Measurements from ENCODE around the gene NCAPH2. TPM values are rescaled to one million over a fixed set of nuclear protein-coding genes. Genes with fewer than 3 reads are reported as not detected.

Gene NCAPH2
- total and polyA plus RNA-seq, 4 donors = 18.2 to 67.4 (median 33.6) TPM

DNA sequence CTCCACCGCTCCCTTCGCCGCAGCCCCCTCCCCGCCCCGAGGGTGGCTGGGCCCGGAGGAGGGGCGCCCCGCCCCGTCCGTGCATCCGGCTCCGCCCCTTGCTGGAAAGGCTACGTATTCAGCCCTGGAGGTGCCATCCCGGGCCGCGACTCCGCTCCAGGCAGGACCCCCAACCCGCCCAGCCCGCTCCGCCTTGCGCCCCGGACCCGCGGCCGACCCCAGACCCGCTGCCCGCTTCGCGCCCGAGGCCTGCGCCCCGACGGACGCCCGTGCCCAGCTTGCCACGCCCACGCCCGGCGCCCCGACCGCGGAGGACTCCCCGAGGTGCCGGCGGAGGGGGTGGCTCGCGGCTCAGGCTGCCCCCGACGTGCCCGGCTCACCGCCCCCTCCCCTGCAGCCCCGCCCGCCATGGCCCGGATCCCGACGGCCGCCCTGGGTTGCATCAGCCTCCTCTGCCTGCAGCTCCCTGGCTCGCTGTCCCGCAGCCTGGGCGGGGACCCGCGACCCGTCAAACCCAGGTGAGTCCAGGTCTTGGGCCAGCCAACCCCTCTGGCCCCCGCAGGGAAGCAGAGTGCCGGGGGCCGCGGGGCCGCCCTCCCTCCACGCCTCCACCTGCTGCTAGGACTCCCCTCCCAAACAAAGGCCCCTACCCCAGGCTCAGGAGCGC, 26.5 kb upstream of the NCAPH2 start, which contains the start of gene ADM2:
Gene ADM2, plus strand, starts transcription at position 104 of the 667 bp plus-strand sequence. Its CDS starts 305 bp downstream, at position 409.
- no peak for ATAC-seq (ENCODE audit: low FRiP score)
- Histone ChIP-seq H3K27ac (ENCODE audit: low read depth in 1 of 2, low read length in 2 of 2) (no peak within 1 kb of the TSS), H3K4me3 (ENCODE audit: low read length in 2 of 2) (peak within 1 kb of the TSS in 1 of 2 donors; percentile 17), H3K9me3 (ENCODE audit: control insufficient read depth, low read length) (no peaks in the 10 kb centered on the region), H3K36me3 (ENCODE audit: control insufficient read depth in 1 of 2, insufficient read depth in 2 of 2, low read length in 1 of 2) (no peaks in the 10 kb centered on the region), H3K27me3 (ENCODE audit: control insufficient read depth in 1 of 2, insufficient read depth in 2 of 2, low read length in 1 of 2) (no peaks in the 10 kb centered on the region), H3K4me1 (ENCODE audit: control insufficient read depth in 1 of 2, insufficient read depth in 2 of 2, low read length in 2 of 2) (no peaks in the 10 kb centered on the region)
- 3 to 4% methylated on average over 43 to 70 of the region's 70 CpGs for WGBS, 2 donors
- peak in 1 of 2 donors; percentile 47 for DNase-seq
- intact Hi-C loops (cut with DNase I) = no loop called here

DNA sequence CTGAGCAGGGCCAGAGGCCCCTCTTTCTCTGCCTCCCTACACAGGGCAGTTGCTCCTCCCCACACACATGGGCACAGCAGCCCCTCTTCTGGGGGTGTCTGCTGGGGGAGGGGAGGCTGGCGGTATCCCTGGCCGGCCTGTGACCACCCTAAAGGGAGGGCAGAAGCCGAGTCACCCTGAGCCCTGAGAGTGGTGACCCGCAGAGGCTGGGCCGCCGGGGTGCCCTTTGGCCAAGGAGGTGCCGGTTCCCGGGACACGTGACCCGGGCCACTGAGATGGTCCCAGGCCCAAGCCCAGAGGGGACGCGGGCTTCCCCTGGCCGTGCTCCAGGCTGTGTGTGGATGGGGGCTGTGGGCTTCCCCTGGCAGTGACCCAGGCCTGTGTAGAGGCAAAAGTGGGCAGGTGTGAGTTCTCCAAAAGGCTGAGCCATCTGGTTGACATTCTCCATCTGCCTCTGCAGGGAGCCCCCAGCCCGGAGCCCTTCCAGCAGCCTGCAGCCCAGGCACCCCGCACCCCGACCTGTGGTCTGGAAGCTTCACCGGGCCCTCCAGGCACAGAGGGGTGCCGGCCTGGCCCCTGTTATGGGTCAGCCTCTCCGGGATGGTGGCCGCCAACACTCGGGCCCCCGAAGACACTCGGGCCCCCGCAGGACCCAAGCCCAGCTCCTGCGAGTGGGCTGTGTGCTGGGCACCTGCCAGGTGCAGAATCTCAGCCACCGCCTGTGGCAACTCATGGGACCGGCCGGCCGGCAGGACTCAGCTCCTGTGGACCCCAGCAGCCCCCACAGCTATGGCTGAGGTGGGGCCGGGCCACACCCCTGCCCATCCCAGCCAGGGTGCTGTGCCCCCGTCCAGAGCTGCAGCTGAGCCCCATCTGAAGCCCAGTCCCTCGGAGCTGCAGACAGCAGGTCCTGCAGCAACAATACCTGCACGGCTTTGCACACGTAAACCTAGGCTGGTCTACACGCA, 25.6 kb upstream of the NCAPH2 start:
- WGBS, 2 donors = 76% methylated on average over 35 of the region's 35 CpGs
- Histone ChIP-seq H3K4me3 (ENCODE audit: low read length in 2 of 2) (no peak overlapping the region), H3K4me1 (ENCODE audit: control insufficient read depth in 1 of 2, insufficient read depth in 2 of 2, low read length in 2 of 2) (no peaks in the 10 kb centered on the region), H3K27ac (ENCODE audit: low read depth in 1 of 2, low read length in 2 of 2) (no peak overlapping the region), H3K36me3 (ENCODE audit: control insufficient read depth in 1 of 2, insufficient read depth in 2 of 2, low read length in 1 of 2) (no peaks in the 10 kb centered on the region), H3K27me3 (ENCODE audit: control insufficient read depth in 1 of 2, insufficient read depth in 2 of 2, low read length in 1 of 2) (no peaks in the 10 kb centered on the region), H3K9me3 (ENCODE audit: control insufficient read depth, low read length) (no peaks in the 10 kb centered on the region)
- ATAC-seq (ENCODE audit: low FRiP score) (no peak), DNase-seq (peak in 1 of 2 donors; percentile 47)
- intact Hi-C loops (cut with DNase I) = no loop called here

DNA sequence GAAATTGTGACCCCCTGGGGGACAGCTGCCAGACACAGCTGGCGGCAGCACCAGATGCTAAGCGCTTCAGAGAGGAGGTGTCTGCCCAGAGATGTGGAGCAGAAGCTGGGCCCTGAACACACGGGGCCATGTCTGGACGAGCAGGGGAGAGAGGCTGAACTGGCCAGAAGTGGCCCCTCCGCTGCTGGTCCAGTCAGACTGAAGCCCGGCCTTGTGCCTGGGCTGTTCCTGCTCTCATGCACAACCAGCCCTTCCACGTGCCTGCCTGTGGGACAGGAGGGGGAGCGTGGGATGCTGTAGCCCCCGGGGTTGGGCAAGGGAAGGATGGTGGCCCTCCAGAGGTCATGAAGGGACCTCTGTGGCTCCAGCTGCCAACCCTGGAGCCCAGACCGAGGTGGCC, 24.9 kb upstream of the NCAPH2 start:
- H3K4me1 ChIP-seq (ENCODE audit: control insufficient read depth in 1 of 2, insufficient read depth in 2 of 2, low read length in 2 of 2) = no peaks in the 10 kb centered on the region
- 83 to 88% methylated on average over 9 to 10 of the region's 10 CpGs for WGBS, 2 donors
- intact Hi-C loops (cut with DNase I) = no loop called here
- H3K27me3 ChIP-seq (ENCODE audit: control insufficient read depth in 1 of 2, insufficient read depth in 2 of 2, low read length in 1 of 2) = no peaks in the 10 kb centered on the region
- H3K4me3 ChIP-seq (ENCODE audit: low read length in 2 of 2) = no peak overlapping the region
- DNase-seq = no peak
- H3K27ac ChIP-seq (ENCODE audit: low read depth in 1 of 2, low read length in 2 of 2) = no peak overlapping the region
- H3K36me3 ChIP-seq (ENCODE audit: control insufficient read depth in 1 of 2, insufficient read depth in 2 of 2, low read length in 1 of 2) = no peaks in the 10 kb centered on the region
- no peaks in the 10 kb centered on the region for H3K9me3 ChIP-seq (ENCODE audit: control insufficient read depth, low read length)
- no peak for ATAC-seq (ENCODE audit: low FRiP score)

DNA sequence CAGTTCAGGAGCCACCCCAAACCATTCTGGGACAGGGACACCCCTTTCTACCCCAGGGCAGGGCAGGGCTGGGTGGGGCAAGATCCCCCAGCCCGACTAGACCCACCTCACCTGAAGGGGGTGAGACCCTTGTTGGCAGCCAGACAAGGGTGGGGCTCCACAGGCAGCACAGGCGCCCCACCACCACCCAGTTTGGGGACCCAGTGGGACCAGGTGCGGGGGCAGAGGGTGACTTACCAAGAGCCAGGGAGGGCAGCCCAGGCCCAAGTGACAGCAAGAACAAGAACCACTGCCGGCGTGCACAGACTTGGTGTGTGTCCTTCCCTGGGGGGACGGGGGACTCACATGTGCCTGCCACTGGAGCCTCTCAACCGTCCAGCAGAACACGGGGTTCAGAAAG, 24.5 kb upstream of the NCAPH2 start:
- Histone ChIP-seq H3K4me3 (ENCODE audit: low read length in 2 of 2) (no peak overlapping the region), H3K4me1 (ENCODE audit: control insufficient read depth in 1 of 2, insufficient read depth in 2 of 2, low read length in 2 of 2) (no peaks in the 10 kb centered on the region), H3K27ac (ENCODE audit: low read depth in 1 of 2, low read length in 2 of 2) (no peak overlapping the region), H3K27me3 (ENCODE audit: control insufficient read depth in 1 of 2, insufficient read depth in 2 of 2, low read length in 1 of 2) (no peaks in the 10 kb centered on the region), H3K36me3 (ENCODE audit: control insufficient read depth in 1 of 2, insufficient read depth in 2 of 2, low read length in 1 of 2) (no peaks in the 10 kb centered on the region), H3K9me3 (ENCODE audit: control insufficient read depth, low read length) (no peaks in the 10 kb centered on the region)
- ATAC-seq (ENCODE audit: low FRiP score) (no peak), DNase-seq (no peak)
- 91 to 92% methylated on average over 7 to 8 of the region's 8 CpGs for WGBS, 2 donors
- intact Hi-C loops (cut with DNase I) = no loop called here

DNA sequence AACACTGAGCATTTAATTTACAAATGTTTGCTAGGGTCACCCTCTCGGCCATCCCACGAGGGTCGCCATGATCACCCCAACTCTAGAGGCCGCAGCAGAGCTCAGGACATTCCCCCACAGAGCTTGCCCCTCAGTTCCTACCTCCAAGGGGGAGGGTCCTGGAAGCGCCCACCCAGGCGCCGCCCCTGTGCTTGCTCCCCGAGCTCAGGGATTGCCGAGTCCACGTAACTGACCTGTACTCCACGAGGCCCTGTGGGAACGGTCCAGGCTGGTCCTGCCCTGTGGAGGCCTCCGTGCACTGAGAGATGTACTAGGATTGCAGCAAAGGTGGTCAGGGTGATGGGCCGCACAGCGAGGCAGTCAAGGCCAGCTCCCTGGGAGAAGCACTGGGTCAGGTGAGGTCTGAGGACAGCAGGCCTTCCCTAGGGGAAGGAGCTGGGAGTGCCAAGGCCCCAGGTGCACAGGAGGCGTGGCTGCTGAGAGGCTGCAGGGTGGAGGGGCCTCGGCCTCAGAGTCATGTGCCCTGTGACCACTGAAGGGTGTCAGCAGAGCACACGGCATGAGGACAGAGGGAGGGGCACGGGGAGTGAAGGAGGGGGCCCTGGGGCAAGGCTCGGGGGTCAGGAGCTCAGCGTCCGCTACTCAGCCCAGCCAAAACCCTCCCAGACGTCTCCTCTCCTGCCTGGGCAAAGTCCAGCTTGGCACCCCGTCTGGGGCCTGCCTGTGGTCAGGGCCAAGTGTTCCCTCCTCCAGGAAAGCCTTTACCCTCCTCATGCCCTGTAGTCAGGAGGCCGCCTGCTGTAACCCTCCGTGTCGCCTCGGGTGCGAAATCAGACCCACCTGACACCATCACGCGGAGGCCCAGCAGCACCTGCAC, 23.8 kb upstream of the NCAPH2 start:
- peak in 1 of 2 donors; percentile 42 for DNase-seq
- Histone ChIP-seq H3K27me3 (ENCODE audit: control insufficient read depth in 1 of 2, insufficient read depth in 2 of 2, low read length in 1 of 2) (no peaks in the 10 kb centered on the region), H3K4me3 (ENCODE audit: low read length in 2 of 2) (no peak overlapping the region), H3K4me1 (ENCODE audit: control insufficient read depth in 1 of 2, insufficient read depth in 2 of 2, low read length in 2 of 2) (no peaks in the 10 kb centered on the region), H3K36me3 (ENCODE audit: control insufficient read depth in 1 of 2, insufficient read depth in 2 of 2, low read length in 1 of 2) (no peaks in the 10 kb centered on the region), H3K27ac (ENCODE audit: low read depth in 1 of 2, low read length in 2 of 2) (no peak overlapping the region), H3K9me3 (ENCODE audit: control insufficient read depth, low read length) (no peaks in the 10 kb centered on the region)
- intact Hi-C loops (cut with DNase I) = no loop called here
- ATAC-seq (ENCODE audit: low FRiP score) = no peak
- WGBS, 2 donors = 79 to 88% methylated on average over 29 to 31 of the region's 31 CpGs

DNA sequence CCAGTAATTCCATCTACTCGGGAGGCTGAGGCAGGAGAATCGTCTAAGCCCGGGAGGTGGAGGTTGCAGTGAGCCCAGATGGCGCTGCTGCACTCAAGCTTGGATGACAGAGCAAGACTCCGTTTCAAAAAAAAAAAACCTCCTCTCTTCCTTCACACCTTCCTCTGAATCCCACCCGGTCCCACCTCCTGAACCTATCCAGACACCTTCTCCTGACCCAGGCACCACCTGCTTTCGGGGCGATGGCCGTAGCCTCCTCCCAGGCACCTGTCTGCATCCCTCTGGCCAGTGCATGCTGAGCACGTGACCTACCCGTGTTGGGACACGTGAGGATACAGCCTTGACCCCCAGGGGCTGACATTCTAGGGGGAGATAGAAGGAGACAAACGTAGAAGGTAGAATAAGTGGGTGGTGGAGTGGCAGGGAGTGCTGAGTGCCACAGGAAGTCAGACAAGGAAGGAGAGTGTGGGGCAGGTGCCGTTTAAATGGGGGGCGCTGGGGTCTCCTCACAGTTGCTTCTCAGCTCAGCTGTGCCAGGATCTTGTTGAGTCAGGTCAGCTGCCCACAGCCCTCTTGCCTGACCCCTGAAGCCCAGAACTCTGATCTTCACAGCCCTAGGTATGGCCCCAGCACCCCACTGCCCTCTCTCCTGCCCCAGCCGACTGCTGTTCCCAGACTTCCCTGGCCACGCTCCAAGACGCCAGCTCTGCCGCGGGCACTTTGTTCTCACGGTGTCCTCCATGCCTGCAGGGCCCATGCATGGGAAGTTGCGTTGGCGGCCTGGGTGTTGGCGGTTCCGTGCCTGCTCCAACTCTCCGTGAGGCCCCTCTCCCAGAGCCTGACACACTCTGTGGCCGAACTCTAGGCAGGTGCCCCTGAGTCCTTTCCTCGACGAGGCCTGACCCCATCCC, 22.5 kb upstream of the NCAPH2 start:
- intact Hi-C loops (cut with DNase I) = no loop called here
- no peaks in the 10 kb centered on the region for H3K27me3 ChIP-seq (ENCODE audit: control insufficient read depth in 1 of 2, insufficient read depth in 2 of 2, low read length in 1 of 2)
- ATAC-seq (ENCODE audit: low FRiP score) (no peak), DNase-seq (no peak)
- WGBS, 2 donors = 64 to 69% methylated on average over 29 of the region's 29 CpGs
- H3K9me3 ChIP-seq (ENCODE audit: control insufficient read depth, low read length) = no peaks in the 10 kb centered on the region
- H3K4me1 ChIP-seq (ENCODE audit: control insufficient read depth in 1 of 2, insufficient read depth in 2 of 2, low read length in 2 of 2) = no peaks in the 10 kb centered on the region
- H3K27ac ChIP-seq (ENCODE audit: low read depth in 1 of 2, low read length in 2 of 2) = no peak overlapping the region
- no peaks in the 10 kb centered on the region for H3K36me3 ChIP-seq (ENCODE audit: control insufficient read depth in 1 of 2, insufficient read depth in 2 of 2, low read length in 1 of 2)
- no peak overlapping the region for H3K4me3 ChIP-seq (ENCODE audit: low read length in 2 of 2)

DNA sequence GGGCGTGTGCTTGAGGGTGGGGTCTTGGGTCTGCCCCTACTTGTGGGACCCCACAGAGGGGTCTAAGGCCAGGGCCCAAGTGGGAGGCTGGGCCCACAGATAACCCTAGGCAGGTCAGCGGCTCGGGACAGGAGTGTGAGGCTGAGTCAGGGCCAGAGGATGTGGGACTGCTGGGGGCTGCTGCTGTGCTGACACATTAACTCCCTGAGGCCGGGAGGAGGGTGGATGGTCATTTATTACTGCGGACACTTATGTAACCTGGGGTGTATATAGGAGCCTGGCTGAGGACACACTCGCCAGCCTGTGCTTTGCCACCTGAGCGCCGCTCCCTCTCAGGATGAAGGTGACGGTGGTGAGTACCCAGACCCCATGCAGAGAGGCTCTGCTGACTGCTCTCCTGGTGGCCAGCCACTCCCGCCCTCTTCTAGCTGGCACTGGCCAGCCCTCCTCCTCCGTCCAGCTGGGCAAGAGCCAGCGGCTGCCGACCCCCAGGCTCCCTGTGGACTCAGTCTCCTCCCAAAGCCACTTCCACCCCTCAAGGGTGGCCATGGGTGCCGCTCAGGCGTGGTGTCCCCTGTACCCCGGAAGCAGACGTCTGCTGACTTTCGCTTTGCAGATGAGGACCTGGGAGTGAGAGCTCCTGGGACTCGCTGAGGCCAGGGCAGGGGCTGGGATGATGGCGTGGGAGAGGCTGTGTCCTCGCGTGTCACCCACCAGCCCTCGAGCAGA, 21.3 kb upstream of the NCAPH2 start, which contains the start of gene MIOX:
Gene MIOX, plus strand, starts transcription at position 299 of the 729 bp plus-strand sequence. Its CDS starts 39 bp downstream, at position 338.
- no peaks in the 10 kb centered on the region for H3K27me3 ChIP-seq (ENCODE audit: control insufficient read depth in 1 of 2, insufficient read depth in 2 of 2, low read length in 1 of 2)
- 64 to 78% methylated on average over 22 to 23 of the region's 23 CpGs for WGBS, 2 donors
- DNase-seq (peak in 1 of 2 donors; percentile 66), ATAC-seq (ENCODE audit: low FRiP score) (no peak)
- intact Hi-C loops (cut with DNase I) = no loop called here
- no peak within 1 kb of the TSS for H3K4me3 ChIP-seq (ENCODE audit: low read length in 2 of 2)
- no peaks in the 10 kb centered on the region for H3K9me3 ChIP-seq (ENCODE audit: control insufficient read depth, low read length)
- no peaks in the 10 kb centered on the region for H3K4me1 ChIP-seq (ENCODE audit: control insufficient read depth in 1 of 2, insufficient read depth in 2 of 2, low read length in 2 of 2)
- no peak within 1 kb of the TSS for H3K27ac ChIP-seq (ENCODE audit: low read depth in 1 of 2, low read length in 2 of 2)
- H3K36me3 ChIP-seq (ENCODE audit: control insufficient read depth in 1 of 2, insufficient read depth in 2 of 2, low read length in 1 of 2) = no peaks in the 10 kb centered on the region

Data from aorta (tissue), 5 donors.